KOPT-K1 (cell line): ENCODE measurements around the gene NRXN3.

Experiments
- H3K27ac ChIP-seq: fragments of 200-600 bp; sonication (generic); 2 replicates; pipeline ENCODE4 v1.5.1; 2016; ENCODE audit warnings: antibody characterized with exemption, mild to moderate bottlenecking, low read depth, low read length; ENCODE audit not compliant: poor library complexity, severe bottlenecking
- H3K36me3 ChIP-seq: fragments of 200-600 bp; sonication (generic); 2 replicates; pipeline ENCODE4 v1.5.1; 2017; ENCODE audit warnings: antibody characterized with exemption, mild to moderate bottlenecking, low read length, moderate library complexity; ENCODE audit not compliant: insufficient read depth
- H3K9me3 ChIP-seq: fragments of 200-600 bp; sonication (generic); 2 replicates; pipeline ENCODE4 v1.5.1; 2017; ENCODE audit warnings: antibody characterized with exemption, low read length, mild to moderate bottlenecking; ENCODE audit not compliant: insufficient read depth, poor library complexity, severe bottlenecking

The NRXN3 gene

GRCh38 chr14:79543967-79544697 lies 1374.0 kb downstream of the NRXN3 start:
- Histone ChIP-seq H3K27ac (no peak overlapping the region), H3K36me3 (no peaks in the 10 kb centered on the region), H3K9me3 (no peaks in the 10 kb centered on the region)

- Histone ChIP-seq H3K27ac (no peak overlapping the region), H3K36me3 (no peaks in the 10 kb centered on the region), H3K9me3 (no peaks in the 10 kb centered on the region)
Measured at GRCh38 chr14:79544698-79545070, 1374.5 kb downstream of the NRXN3 start.

GRCh38 chr14:79548836-79549235 lies 1378.7 kb downstream of the NRXN3 start:
- Histone ChIP-seq H3K36me3 (no peaks in the 10 kb centered on the region), H3K9me3 (no peaks in the 10 kb centered on the region), H3K27ac (no peak overlapping the region)

- Histone ChIP-seq H3K27ac (no peak overlapping the region), H3K36me3 (no peaks in the 10 kb centered on the region), H3K9me3 (no peaks in the 10 kb centered on the region)
Measured at GRCh38 chr14:79549515-79549914, 1379.3 kb downstream of the NRXN3 start.

GRCh38 chr14:79551523-79551922 lies 1381.3 kb downstream of the NRXN3 start:
- Histone ChIP-seq H3K27ac (no peak overlapping the region), H3K36me3 (no peaks in the 10 kb centered on the region), H3K9me3 (no peaks in the 10 kb centered on the region)

GRCh38 chr14:79552778-79553177 lies 1382.6 kb downstream of the NRXN3 start:
- no peaks in the 10 kb centered on the region for H3K36me3 ChIP-seq
- H3K9me3 ChIP-seq = no peaks in the 10 kb centered on the region
- H3K27ac ChIP-seq = no peak overlapping the region

- H3K9me3 ChIP-seq = no peaks in the 10 kb centered on the region
- H3K36me3 ChIP-seq = no peaks in the 10 kb centered on the region
- H3K27ac ChIP-seq = no peak overlapping the region
Measured at GRCh38 chr14:79554816-79555215, 1384.6 kb downstream of the NRXN3 start.

GRCh38 chr14:79555429-79555828 lies 1385.3 kb downstream of the NRXN3 start:
- no peaks in the 10 kb centered on the region for H3K9me3 ChIP-seq
- no peak overlapping the region for H3K27ac ChIP-seq
- H3K36me3 ChIP-seq = no peaks in the 10 kb centered on the region

GRCh38 chr14:79557309-79557708 lies 1387.1 kb downstream of the NRXN3 start:
- Histone ChIP-seq H3K27ac (no peak overlapping the region), H3K9me3 (no peaks in the 10 kb centered on the region)

GRCh38 chr14:79562185-79562584 lies 1392.0 kb downstream of the NRXN3 start:
- H3K36me3 ChIP-seq = no peaks in the 10 kb centered on the region
- H3K27ac ChIP-seq = no peak overlapping the region
- H3K9me3 ChIP-seq = no peaks in the 10 kb centered on the region

More at GRCh38 chr14:79557309-79557708, 1387.1 kb downstream of the NRXN3 start:
- H3K36me3 ChIP-seq = no peaks in the 10 kb centered on the region

- Histone ChIP-seq H3K27ac (no peak overlapping the region), H3K9me3 (no peaks in the 10 kb centered on the region)
Measured at GRCh38 chr14:79564371-79564770, 1394.2 kb downstream of the NRXN3 start.

GRCh38 chr14:79567306-79567705 lies 1397.1 kb downstream of the NRXN3 start:
- H3K27ac ChIP-seq = no peak overlapping the region
- H3K9me3 ChIP-seq = no peaks in the 10 kb centered on the region

More at GRCh38 chr14:79564371-79564770, 1394.2 kb downstream of the NRXN3 start:
- no peaks in the 10 kb centered on the region for H3K36me3 ChIP-seq

GRCh38 chr14:79568594-79568993 lies 1398.4 kb downstream of the NRXN3 start:
- Histone ChIP-seq H3K9me3 (no peaks in the 10 kb centered on the region), H3K36me3 (no peaks in the 10 kb centered on the region), H3K27ac (no peak overlapping the region)

More at GRCh38 chr14:79567306-79567705, 1397.1 kb downstream of the NRXN3 start:
- no peaks in the 10 kb centered on the region for H3K36me3 ChIP-seq

- Histone ChIP-seq H3K36me3 (no peaks in the 10 kb centered on the region), H3K9me3 (no peaks in the 10 kb centered on the region), H3K27ac (no peak overlapping the region)
Measured at GRCh38 chr14:79569072-79569471, 1398.9 kb downstream of the NRXN3 start.

GRCh38 chr14:79570648-79571047 lies 1400.5 kb downstream of the NRXN3 start:
- Histone ChIP-seq H3K9me3 (no peaks in the 10 kb centered on the region), H3K36me3 (no peaks in the 10 kb centered on the region)

GRCh38 chr14:79571366-79571765 lies 1401.2 kb downstream of the NRXN3 start:
- no peaks in the 10 kb centered on the region for H3K9me3 ChIP-seq
- H3K27ac ChIP-seq = no peak overlapping the region
- H3K36me3 ChIP-seq = no peaks in the 10 kb centered on the region

More at GRCh38 chr14:79570648-79571047, 1400.5 kb downstream of the NRXN3 start:
- H3K27ac ChIP-seq = no peak overlapping the region
